GM10847 (cell line): ENCODE data around the gene YIF1B.

Source experiments
- POLR2A ChIP-seq: IDR thresholded peaks from 2 replicates; pipeline ENCODE4 v1.6.1; 2011; ENCODE audit not compliant: insufficient read length; ENCODE audit errors: extremely low read depth

Gene YIF1B

DNA sequence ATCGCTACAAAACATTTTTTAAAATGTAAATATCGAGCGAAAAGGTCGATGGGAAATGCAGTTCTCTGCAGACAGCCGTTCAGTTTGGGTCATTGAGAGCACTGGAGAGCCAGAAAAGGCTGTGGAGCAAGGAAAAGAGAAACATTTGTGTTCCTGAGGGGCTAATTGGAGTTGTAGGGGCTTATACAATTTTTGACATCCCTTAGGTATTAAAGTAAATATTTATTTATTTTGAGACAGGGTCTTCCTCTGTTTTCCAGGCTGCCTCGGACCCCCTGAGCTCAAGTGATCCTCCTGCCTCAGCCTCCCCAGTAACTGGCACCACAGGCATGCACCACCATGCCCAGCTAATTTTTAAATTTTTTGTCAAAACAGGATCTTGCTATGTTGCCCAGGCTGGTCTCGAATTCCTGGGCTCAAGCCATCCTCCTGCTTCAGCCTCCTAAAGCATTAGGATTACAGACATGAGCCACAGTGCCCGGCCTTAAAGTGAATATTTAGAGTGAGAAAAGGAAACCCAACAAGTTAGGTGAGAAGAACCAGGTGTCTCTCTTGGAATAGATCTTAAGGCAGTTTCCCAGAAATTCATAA is 825 bp upstream of the YIF1B start:
- no peak for TF ChIP-seq POLR2A

- TF ChIP-seq POLR2A, result no peak
Measured at GRCh38 chr19:38310986-38311385, 4.8 kb downstream of the YIF1B start.

- TF ChIP-seq POLR2A, result no peak
Measured at GRCh38 chr19:38310279-38310670, 5.5 kb downstream of the YIF1B start.

GRCh38 chr19:38309615-38310278 is 6.0 kb downstream of the YIF1B start:
- TF ChIP-seq POLR2A, result no peak

DNA sequence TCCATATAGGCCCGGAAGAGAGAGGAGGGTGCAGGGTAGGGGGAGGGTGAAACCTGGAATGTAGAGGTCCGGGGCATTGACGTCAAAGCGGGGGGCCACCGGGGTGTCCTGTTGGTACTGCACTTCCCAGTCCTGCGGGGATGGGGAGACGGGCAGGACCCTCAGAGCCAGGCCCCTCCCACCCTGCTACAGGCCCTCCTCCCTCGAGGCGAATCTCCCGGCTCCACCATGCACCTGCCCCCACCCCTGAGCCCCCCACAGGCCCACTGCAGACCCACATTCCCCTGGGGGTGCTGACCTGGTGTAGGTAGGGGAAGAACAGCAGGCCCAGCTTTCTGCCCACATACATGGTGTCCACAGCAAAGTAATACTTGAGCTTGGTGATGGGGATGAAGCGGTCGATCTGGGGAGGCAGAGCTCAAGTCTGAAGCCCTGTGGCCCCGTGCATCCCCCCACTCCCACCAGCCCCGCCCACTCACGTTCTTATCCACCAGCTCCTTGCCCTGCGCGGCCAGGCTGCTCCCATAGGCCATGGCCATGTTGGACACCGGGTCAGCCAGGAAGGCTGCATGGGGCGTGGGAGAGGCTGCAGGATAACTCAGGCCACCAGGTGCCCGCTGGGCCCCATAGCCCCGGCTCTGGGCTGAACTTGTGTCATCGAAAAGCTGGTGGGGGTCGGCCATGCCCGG is 6.7 kb downstream of the YIF1B start:
- no peak for TF ChIP-seq POLR2A

- TF ChIP-seq POLR2A, result no peak
Measured at GRCh38 chr19:38308006-38308766, 7.6 kb downstream of the YIF1B start.

- no peak for TF ChIP-seq POLR2A
Measured at GRCh38 chr19:38307597-38307996, 8.2 kb downstream of the YIF1B start.

DNA sequence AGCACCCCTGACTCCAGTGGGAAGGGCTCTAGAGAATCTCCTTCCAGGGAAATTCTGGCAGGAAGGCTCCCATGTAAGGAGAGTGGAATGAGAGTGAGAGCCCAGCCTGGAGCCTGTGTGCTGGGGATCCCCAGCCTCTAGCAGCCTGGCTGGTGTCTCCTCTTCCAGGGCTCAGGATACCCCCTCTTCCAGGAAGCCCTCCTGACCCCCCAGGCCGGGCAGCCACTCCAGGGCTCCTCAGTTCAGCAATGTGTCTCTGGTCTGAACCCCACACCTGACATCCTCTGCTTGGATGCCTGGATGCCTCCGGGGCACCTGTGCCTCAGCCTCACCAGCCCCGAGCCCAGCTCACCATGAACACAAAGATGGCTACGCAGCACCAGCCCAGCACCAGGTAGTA is 8.7 kb downstream of the YIF1B start:
- TF ChIP-seq POLR2A, result no peak

DNA sequence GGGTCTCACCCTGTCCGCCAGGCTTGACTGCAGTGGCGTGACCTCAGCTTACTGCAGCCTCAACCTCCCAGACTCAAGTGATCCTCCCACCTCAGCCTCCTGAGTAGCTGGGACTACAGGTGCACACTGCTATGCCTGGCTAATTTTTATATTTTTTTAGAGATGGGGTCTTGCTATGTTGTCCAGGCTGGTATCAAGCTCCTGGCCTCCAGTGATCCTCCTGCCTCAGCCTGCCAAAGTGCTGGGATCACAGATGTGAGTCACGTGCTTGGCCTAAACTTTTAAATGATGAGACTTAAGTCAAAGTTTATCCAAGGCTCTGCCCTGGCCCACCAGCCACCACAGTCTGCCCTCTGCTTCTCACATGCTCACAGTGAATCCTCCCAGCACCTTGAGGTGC is 9.5 kb downstream of the YIF1B start:
- TF ChIP-seq POLR2A, result no peak

GRCh38 chr19:38304866-38305429 is 10.8 kb downstream of the YIF1B start:
- no peak for TF ChIP-seq POLR2A

DNA sequence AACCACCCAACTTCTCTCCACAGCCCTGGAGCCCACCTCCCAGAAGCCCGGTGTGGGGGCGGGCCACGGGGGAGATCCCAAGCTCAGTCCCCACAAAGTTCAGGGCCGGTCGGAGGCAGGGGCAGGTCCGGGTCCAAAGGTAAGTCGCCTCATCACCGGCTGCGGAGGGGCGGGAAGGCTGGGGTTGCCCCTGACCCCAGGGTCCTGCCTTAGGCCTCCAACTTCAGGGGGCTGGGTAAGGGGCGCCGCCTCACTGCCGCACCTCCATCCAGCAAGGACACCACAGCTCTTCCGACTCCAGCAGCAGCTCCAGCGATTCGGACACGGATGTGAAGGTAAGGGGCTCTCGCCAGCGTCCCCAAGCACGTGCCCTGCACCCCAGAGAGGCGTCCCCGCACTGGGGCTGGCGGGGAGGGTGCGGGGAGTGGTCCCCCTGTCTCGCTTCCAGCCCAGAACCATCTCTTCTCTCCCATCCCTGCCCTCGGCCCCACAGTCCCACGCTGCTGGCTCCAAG is 11.3 kb downstream of the YIF1B start:
- TF ChIP-seq POLR2A, result no peak

- TF ChIP-seq POLR2A, result no peak
Measured at GRCh38 chr19:38303517-38304351, 12.0 kb downstream of the YIF1B start, which contains the start of gene C19orf33. Gene C19orf33 (plus strand): TSS chr19:38304251. CDS start chr19:38304262, 11 bp downstream.

GRCh38 chr19:38298821-38299680 is 16.7 kb downstream of the YIF1B start:
- TF ChIP-seq POLR2A, result no peak

DNA sequence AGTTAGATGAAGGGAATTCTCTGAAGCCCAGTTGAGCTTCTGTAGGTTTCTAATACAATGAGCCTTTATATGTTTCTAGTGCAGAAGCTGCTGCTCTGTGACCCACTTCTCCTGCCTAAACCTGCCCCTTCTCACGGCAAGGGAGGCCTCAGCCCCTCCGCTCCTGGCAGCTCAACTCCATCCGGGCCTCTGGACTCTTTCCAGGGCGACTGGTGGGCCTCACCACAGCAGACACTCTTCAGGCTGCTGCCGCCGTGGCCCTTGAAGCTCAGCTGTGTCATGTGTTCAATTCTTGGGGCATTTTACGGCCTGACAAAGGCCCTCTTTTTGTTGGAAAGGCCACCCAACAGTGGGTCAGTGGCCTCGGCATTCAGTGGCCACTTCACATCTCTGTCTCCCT is 21.7 kb downstream of the YIF1B start:
- no peak for TF ChIP-seq POLR2A

GRCh38 chr19:38293281-38293680 is 22.5 kb downstream of the YIF1B start:
- no peak for TF ChIP-seq POLR2A
